ENCODE data around the gene ZSCAN10. TPM values are rescaled to one million over a fixed set of nuclear protein-coding genes. Genes with fewer than 3 reads are reported as not detected.

The ZSCAN10 gene
- not detected for total RNA-seq

GRCh38 chr16:3098459-3099394, at the start of gene ZSCAN10:
TSS of gene ZSCAN10 (minus strand) at chr16:3099294. CDS start at chr16:3092937, 6,357 bp downstream.
- TF ChIP-seq CTCF (IDR thresholded peaks at IDR 0.05), result no peak
- no peak for TF ChIP-seq POLR2A (IDR thresholded peaks at IDR 0.05)
- TF ChIP-seq EP300 (IDR thresholded peaks at IDR 0.05), result no peak
- Histone ChIP-seq H3K9me3 (no peaks in the 10 kb centered on the region), H3K27ac (no peak within 1 kb of the TSS), H3K4me1 (peaks cover 0 to 7% (median 3%) of the 10 kb centered on the region in 4 donors), H3K36me3 (no peaks in the 10 kb centered on the region), H3K4me3 (peak within 1 kb of the TSS in 1 of 4 donors; percentile 15), H3K27me3 (peaks cover 0 to 57% of the 10 kb centered on the region in 2 donors)
- no peak for DNase-seq (ENCODE audit: low spot score in 2 of 2)
- 29 to 32% methylated on average over 20 to 21 of the region's 21 CpGs for WGBS, 2 donors

GRCh38 chr16:3148256-3149192, 49.4 kb upstream of the ZSCAN10 start:
- TF ChIP-seq CTCF (IDR thresholded peaks at IDR 0.05), result no peak
- H3K4me1 ChIP-seq, result peaks cover 0 to 32% (median 9%) of the 10 kb centered on the region in 4 donors
- 93 to 97% methylated on average over 12 to 13 of the region's 13 CpGs for WGBS, 2 donors
- H3K36me3 ChIP-seq, result no peaks in the 10 kb centered on the region
- no peak overlapping the region for H3K27ac ChIP-seq
- no peaks in the 10 kb centered on the region for H3K27me3 ChIP-seq
- H3K4me3 ChIP-seq, result no peak overlapping the region
- H3K9me3 ChIP-seq, result no peaks in the 10 kb centered on the region
- DNase-seq (ENCODE audit: low spot score in 2 of 2), result no peak

GRCh38 chr16:3147757-3148104, 48.6 kb upstream of the ZSCAN10 start:
- DNase-seq (ENCODE audit: low spot score in 2 of 2), result no peak
- Histone ChIP-seq H3K27me3 (no peaks in the 10 kb centered on the region), H3K9me3 (no peaks in the 10 kb centered on the region), H3K27ac (no peak overlapping the region), H3K36me3 (peaks cover 0 to 6% (median 0%) of the 10 kb centered on the region in 3 donors), H3K4me3 (no peak overlapping the region), H3K4me1 (peaks cover 0 to 32% (median 9%) of the 10 kb centered on the region in 4 donors)
- 79 to 100% methylated on average over 2 to 5 of the region's 5 CpGs for WGBS, 2 donors
- TF ChIP-seq POLR2A (IDR thresholded peaks at IDR 0.05) (no peak), CTCF (IDR thresholded peaks at IDR 0.05) (no peak), EP300 (IDR thresholded peaks at IDR 0.05) (no peak)

GRCh38 chr16:3147046-3147756, 48.1 kb upstream of the ZSCAN10 start:
- no peak for DNase-seq (ENCODE audit: low spot score in 2 of 2)
- WGBS, 2 donors, result 91 to 92% methylated on average over 7 to 12 of the region's 16 CpGs
- Histone ChIP-seq H3K27ac (no peak overlapping the region), H3K4me1 (peaks cover 0 to 28% (median 9%) of the 10 kb centered on the region in 4 donors), H3K36me3 (peaks cover 0 to 11% (median 0%) of the 10 kb centered on the region in 3 donors), H3K4me3 (no peak overlapping the region), H3K27me3 (no peaks in the 10 kb centered on the region), H3K9me3 (no peaks in the 10 kb centered on the region)
- TF ChIP-seq EP300 (IDR thresholded peaks at IDR 0.05) (no peak), CTCF (IDR thresholded peaks at IDR 0.05) (no peak), POLR2A (IDR thresholded peaks at IDR 0.05) (no peak)
